ENCODE results near the gene CDHR3.

DNA sequence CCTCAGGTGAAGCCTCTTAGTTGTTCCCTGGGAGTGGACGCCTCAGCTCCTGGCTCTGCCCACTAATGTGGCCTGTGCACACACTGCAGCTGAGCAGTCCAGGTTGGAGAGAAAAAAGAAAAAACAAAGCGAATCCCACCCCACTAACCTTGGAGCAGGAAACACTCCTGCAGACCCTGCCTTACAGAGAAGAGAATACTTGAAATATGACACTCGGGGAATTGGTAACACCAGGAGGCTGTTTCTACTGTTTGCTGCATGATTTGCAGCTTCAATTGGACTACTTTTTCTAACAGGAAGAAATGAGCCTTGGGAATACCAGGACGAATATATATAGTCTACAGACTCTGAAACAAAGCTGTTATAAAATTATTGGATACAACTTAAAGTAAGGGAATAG lies 22.2 kb downstream of the CDHR3 start:
- TF ChIP-seq, protein P1, sequence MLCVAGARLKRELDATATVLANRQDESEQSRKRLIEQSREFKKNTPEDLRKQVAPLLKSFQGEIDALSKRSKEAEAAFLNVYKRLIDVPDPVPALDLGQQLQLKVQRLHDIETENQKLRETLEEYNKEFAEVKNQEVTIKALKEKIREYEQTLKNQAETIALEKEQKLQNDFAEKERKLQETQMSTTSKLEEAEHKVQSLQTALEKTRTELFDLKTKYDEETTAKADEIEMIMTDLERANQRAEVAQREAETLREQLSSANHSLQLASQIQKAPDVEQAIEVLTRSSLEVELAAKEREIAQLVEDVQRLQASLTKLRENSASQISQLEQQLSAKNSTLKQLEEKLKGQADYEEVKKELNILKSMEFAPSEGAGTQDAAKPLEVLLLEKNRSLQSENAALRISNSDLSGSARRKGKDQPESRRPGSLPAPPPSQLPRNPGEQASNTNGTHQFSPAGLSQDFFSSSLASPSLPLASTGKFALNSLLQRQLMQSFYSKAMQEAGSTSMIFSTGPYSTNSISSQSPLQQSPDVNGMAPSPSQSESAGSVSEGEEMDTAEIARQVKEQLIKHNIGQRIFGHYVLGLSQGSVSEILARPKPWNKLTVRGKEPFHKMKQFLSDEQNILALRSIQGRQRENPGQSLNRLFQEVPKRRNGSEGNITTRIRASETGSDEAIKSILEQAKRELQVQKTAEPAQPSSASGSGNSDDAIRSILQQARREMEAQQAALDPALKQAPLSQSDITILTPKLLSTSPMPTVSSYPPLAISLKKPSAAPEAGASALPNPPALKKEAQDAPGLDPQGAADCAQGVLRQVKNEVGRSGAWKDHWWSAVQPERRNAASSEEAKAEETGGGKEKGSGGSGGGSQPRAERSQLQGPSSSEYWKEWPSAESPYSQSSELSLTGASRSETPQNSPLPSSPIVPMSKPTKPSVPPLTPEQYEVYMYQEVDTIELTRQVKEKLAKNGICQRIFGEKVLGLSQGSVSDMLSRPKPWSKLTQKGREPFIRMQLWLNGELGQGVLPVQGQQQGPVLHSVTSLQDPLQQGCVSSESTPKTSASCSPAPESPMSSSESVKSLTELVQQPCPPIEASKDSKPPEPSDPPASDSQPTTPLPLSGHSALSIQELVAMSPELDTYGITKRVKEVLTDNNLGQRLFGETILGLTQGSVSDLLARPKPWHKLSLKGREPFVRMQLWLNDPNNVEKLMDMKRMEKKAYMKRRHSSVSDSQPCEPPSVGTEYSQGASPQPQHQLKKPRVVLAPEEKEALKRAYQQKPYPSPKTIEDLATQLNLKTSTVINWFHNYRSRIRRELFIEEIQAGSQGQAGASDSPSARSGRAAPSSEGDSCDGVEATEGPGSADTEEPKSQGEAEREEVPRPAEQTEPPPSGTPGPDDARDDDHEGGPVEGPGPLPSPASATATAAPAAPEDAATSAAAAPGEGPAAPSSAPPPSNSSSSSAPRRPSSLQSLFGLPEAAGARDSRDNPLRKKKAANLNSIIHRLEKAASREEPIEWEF (IDR thresholded peaks at IDR 0.05; ENCODE audit: insufficient replicate concordance, low read depth, low read length) = no peak
- TF ChIP-seq, protein P2, sequence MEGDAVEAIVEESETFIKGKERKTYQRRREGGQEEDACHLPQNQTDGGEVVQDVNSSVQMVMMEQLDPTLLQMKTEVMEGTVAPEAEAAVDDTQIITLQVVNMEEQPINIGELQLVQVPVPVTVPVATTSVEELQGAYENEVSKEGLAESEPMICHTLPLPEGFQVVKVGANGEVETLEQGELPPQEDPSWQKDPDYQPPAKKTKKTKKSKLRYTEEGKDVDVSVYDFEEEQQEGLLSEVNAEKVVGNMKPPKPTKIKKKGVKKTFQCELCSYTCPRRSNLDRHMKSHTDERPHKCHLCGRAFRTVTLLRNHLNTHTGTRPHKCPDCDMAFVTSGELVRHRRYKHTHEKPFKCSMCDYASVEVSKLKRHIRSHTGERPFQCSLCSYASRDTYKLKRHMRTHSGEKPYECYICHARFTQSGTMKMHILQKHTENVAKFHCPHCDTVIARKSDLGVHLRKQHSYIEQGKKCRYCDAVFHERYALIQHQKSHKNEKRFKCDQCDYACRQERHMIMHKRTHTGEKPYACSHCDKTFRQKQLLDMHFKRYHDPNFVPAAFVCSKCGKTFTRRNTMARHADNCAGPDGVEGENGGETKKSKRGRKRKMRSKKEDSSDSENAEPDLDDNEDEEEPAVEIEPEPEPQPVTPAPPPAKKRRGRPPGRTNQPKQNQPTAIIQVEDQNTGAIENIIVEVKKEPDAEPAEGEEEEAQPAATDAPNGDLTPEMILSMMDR (IDR thresholded peaks at IDR 0.05 in 2 of 3, conservative IDR thresholded peaks at IDR 0.05 in 1 of 3; ENCODE audit: control insufficient read depth in 2 of 3, extremely low read depth in 1 of 3, insufficient read depth in 1 of 3, low read depth in 3 of 3, low read length in 3 of 3) = no peak
- TF ChIP-seq SREBF2 (IDR thresholded peaks at IDR 0.05; ENCODE audit: low read length) (no peak), RAD21 (IDR thresholded peaks at IDR 0.05; ENCODE audit: insufficient read depth, low read depth, low read length) (no peak), POLR2AphosphoS5 (IDR thresholded peaks at IDR 0.05; ENCODE audit: low read length) (no peak)

Measured in GM12878 (cell line).